ENCODE measurements around the gene PYY. TPM values are rescaled to one million over a fixed set of nuclear protein-coding genes. Genes with fewer than 3 reads are reported as not detected.

Gene PYY
- total RNA-seq, 1 donor from 2014 or later, result 0.36 TPM

Other genes starting within 250 kb of the PYY start
- not detected in 2 replicates for gene SOST, start 195.1 kb downstream of the PYY start, total RNA-seq
- 11.7 and 12.0 TPM in 2 replicates for gene DUSP3, start 175.0 kb downstream of the PYY start, total RNA-seq
- not detected in 2 replicates for gene CFAP97D1, start 173.5 kb downstream of the PYY start, total RNA-seq
- 0.22 and 0.47 TPM in 2 replicates for gene MPP3, start 120.8 kb downstream of the PYY start, total RNA-seq
- gene CD300LG, start 106.8 kb downstream of the PYY start, total RNA-seq, result not detected in 2 replicates
- 0.91 and 1.4 TPM in 2 replicates for gene MPP2, start 46.4 kb downstream of the PYY start, total RNA-seq
- gene PPY, start 11.5 kb downstream of the PYY start, total RNA-seq, result not detected in 2 replicates
- 0.39 and 0.60 TPM in 2 replicates for gene NAGS, start 50.7 kb upstream of the PYY start, total RNA-seq
- 31.6 and 32.8 TPM in 2 replicates for gene TMEM101, start 61.0 kb upstream of the PYY start, total RNA-seq
- 93.9 and 95.4 TPM in 2 replicates for gene LSM12, start 112.7 kb upstream of the PYY start, total RNA-seq
- 33.5 and 34.9 TPM in 2 replicates for gene G6PC3, start 116.8 kb upstream of the PYY start, total RNA-seq
- 20.6 and 22.8 TPM in 2 replicates for gene HDAC5, start 169.7 kb upstream of the PYY start, total RNA-seq
- gene HROB, start 188.0 kb upstream of the PYY start, total RNA-seq, result 23.0 and 23.1 TPM in 2 replicates
- gene ASB16, start 216.8 kb upstream of the PYY start, total RNA-seq, result 0.31 and 0.42 TPM in 2 replicates
- gene TMUB2, start 233.0 kb upstream of the PYY start, total RNA-seq, result 17.3 and 18.7 TPM in 2 replicates
- gene ATXN7L3, start 245.9 kb upstream of the PYY start, total RNA-seq, result 125 and 126 TPM in 2 replicates